HCT116 (cell line): ENCODE results near the gene QPCT. TPM values are rescaled to one million over a fixed set of nuclear protein-coding genes. Genes with fewer than 3 reads are reported as not detected.

Source experiments
- ATAC-seq: fragments of 200-7000 bp; cut with Tn5 transposase; 2 replicates; pipeline ENCODE4 v1.9.1; 2020; ENCODE audit warnings: mild to moderate bottlenecking, moderate library complexity
- BruUV-seq: library from RNA; stranded (reverse); fragments of 400-500 nt; replicated peaks from 2 replicates; lab custom pipeline; 2021; lab: Mats Ljungman, UMichigan
- CTCF ChIA-PET: fragments of 300-600 bp; sonication (Branson Sonifier 250); formaldehyde crosslinking; loops from one replicate; lab custom pipeline; 2021; ENCODE audit warnings: antibody characterized with exemption; lab: Charles Lee
- POLR2A ChIA-PET: fragments of 300-600, 350-600 bp; sonication (Branson Sonifier 250); formaldehyde crosslinking; loops from one replicate; lab custom pipeline; 2021; ENCODE audit warnings: antibody characterized with exemption; lab: Charles Lee
- RAD21 ChIA-PET, 2 experiments: fragments of 300-600 bp; sonication (Branson Sonifier 250); formaldehyde crosslinking; loops; one replicate each; lab custom pipeline; 2023; ENCODE audit warnings: low total read pairs in 2 of 2; ENCODE audit not compliant: uncharacterized antibody in 2 of 2, unreplicated experiment in 2 of 2, low non-redundant PET in 1 of 2; lab: Charles Lee
- DNase-seq: peaks from one replicate; pipeline ENCODE4 v3.0.0-alpha.2; 2010; ENCODE audit warnings: low read depth, low spot score
- H2AFZ ChIP-seq: fragments of 200-600 bp; shearing (Covaris generic), sonication (generic); 2 replicates; pipeline ENCODE4 v1.6.1; 2017; ENCODE audit warnings: low read depth, mixed run types, mixed read lengths, antibody characterized with exemption, low read length; ENCODE audit not compliant: poor library complexity, severe bottlenecking
- H3K27ac ChIP-seq: 2 replicates; pipeline ENCODE4 v1.5.1; 2012; ENCODE audit warnings: low read depth, low read length
- H3K27me3 ChIP-seq: fragments of 200-600 bp; sonication (generic); 2 replicates; pipeline ENCODE4 v1.6.1; 2016; ENCODE audit warnings: mixed run types, low read length, mixed read lengths; ENCODE audit not compliant: insufficient read depth
- H3K36me3 ChIP-seq, 2 experiments: fragments of 200-500 bp in 1 of 2; fragments of 200-600 bp in 1 of 2; sonication (Bioruptor generic) in 1 of 2; sonication (generic) in 1 of 2; 2 replicates each; pipeline versions ENCODE4 v1.5.1 to v1.6.1; 2014 to 2016; ENCODE audit warnings: low read length in 2 of 2, inconsistent platforms in 1 of 2, mixed read lengths in 1 of 2, mixed run types in 1 of 2; ENCODE audit not compliant: insufficient read depth in 2 of 2, control insufficient read depth in 1 of 2
- H3K4me1 ChIP-seq, 2 experiments: fragments of 200-600 bp in 1 of 2; sonication (generic) in 1 of 2; 2 replicates each; pipeline versions ENCODE4 v1.5.1 to v1.6.1; 2012 to 2017; ENCODE audit warnings: low read length in 2 of 2, inconsistent platforms in 1 of 2, mild to moderate bottlenecking in 1 of 2, mixed read lengths in 1 of 2, mixed run types in 1 of 2, moderate library complexity in 1 of 2; ENCODE audit not compliant: insufficient read depth in 2 of 2, control insufficient read depth in 1 of 2
- H3K4me2 ChIP-seq: fragments of 200-600 bp; sonication (generic); 2 replicates; pipeline ENCODE4 v1.6.1; 2017; ENCODE audit warnings: mixed run types, low read length, mixed read lengths
- H3K4me3 ChIP-seq, 2 experiments: fragments of 200-600 bp in 1 of 2; sonication (generic) in 1 of 2; replicated peaks in 1 of 2; 2 replicates each; pipeline ENCODE4 v1.5.1; 2011 to 2016; ENCODE audit warnings: low read length in 2 of 2, control low read depth in 1 of 2, low read depth in 1 of 2, mild to moderate bottlenecking in 1 of 2, mixed read lengths in 1 of 2, mixed run types in 1 of 2
- H3K79me2 ChIP-seq: fragments of 200-600 bp; sonication (generic); 2 replicates; pipeline ENCODE4 v1.6.1; 2017; ENCODE audit warnings: mild to moderate bottlenecking, mixed run types, low read length, moderate library complexity, mixed read lengths; ENCODE audit not compliant: insufficient read depth
- H3K9ac ChIP-seq: fragments of 200-600 bp; sonication (generic); 2 replicates; pipeline ENCODE4 v1.6.1; 2016; ENCODE audit warnings: low read length, mixed read lengths
- H3K9me2 ChIP-seq: fragments of 200-600 bp; sonication (generic), shearing (Covaris generic); 2 replicates; pipeline ENCODE4 v1.6.1; 2017; ENCODE audit warnings: mixed run types, mild to moderate bottlenecking, moderate library complexity; ENCODE audit not compliant: insufficient read depth
- H3K9me3 ChIP-seq, 2 experiments: fragments of 200-500 bp in 1 of 2; fragments of 200-600 bp in 1 of 2; sonication (Bioruptor generic) in 1 of 2; sonication (generic) in 1 of 2; 2 replicates each; pipeline ENCODE4 v1.6.1; 2014 to 2017; ENCODE audit warnings: low read length in 2 of 2, mixed read lengths in 2 of 2, inconsistent platforms in 1 of 2, low read depth in 1 of 2, mild to moderate bottlenecking in 1 of 2, mixed run types in 1 of 2, moderate library complexity in 1 of 2; ENCODE audit not compliant: control insufficient read depth in 1 of 2, insufficient read depth in 1 of 2
- H4K20me1 ChIP-seq: fragments of 200-600 bp; sonication (generic), shearing (Covaris generic); 2 replicates; pipeline ENCODE4 v1.6.1; 2017; ENCODE audit warnings: mixed run types, mild to moderate bottlenecking, moderate library complexity; ENCODE audit not compliant: insufficient read depth
- CBX3 ChIP-seq: IDR thresholded peaks from 2 replicates; pipeline ENCODE4 v1.6.1; 2012; ENCODE audit warnings: low read depth
- CEBPB ChIP-seq: IDR thresholded peaks from 2 replicates; pipeline ENCODE4 v1.6.1; 2012; ENCODE audit warnings: low read depth
- EZH2 ChIP-seq: fragments of 200-600 bp; sonication (generic); IDR thresholded peaks from 2 replicates; pipeline ENCODE4 v1.6.1; 2017; ENCODE audit warnings: antibody characterized with exemption, mixed run types
- EZH2phosphoT487 ChIP-seq: fragments of 200-600 bp; IDR thresholded peaks from 2 replicates; pipeline ENCODE4 v1.6.1; 2018; ENCODE audit warnings: antibody characterized with exemption, borderline replicate concordance
- FOSL1 ChIP-seq: IDR thresholded peaks from 2 replicates; pipeline ENCODE4 v1.6.1; 2012; ENCODE audit warnings: low read depth
- JUND ChIP-seq: IDR thresholded peaks from 2 replicates; pipeline ENCODE4 v1.6.1; 2012
- REST ChIP-seq: IDR thresholded peaks from 2 replicates; pipeline ENCODE4 v1.6.1; 2012; ENCODE audit warnings: low read depth
- SIN3A ChIP-seq: IDR thresholded peaks from 2 replicates; pipeline ENCODE4 v1.6.1; 2012; ENCODE audit warnings: low read depth
- SP1 ChIP-seq: IDR thresholded peaks from 2 replicates; pipeline ENCODE4 v1.6.1; 2012; ENCODE audit warnings: low read depth
- SRF ChIP-seq: IDR thresholded peaks from 2 replicates; pipeline ENCODE4 v1.6.1; 2012; ENCODE audit warnings: low read depth
- YY1 ChIP-seq: IDR thresholded peaks from 2 replicates; pipeline ENCODE4 v1.6.1; 2011; ENCODE audit warnings: low read length, low read depth, moderate library complexity, mild to moderate bottlenecking; ENCODE audit not compliant: insufficient replicate concordance; ENCODE audit errors: extremely low read depth
- ZFX ChIP-seq: fragments of 450-650 bp; IDR thresholded peaks from 2 replicates; pipeline ENCODE4 v1.6.1; 2017
- ZNF274 ChIP-seq: fragments of 200-500 bp; sonication (Bioruptor generic); IDR thresholded peaks from 2 replicates; pipeline ENCODE4 v1.6.1; 2014; ENCODE audit warnings: mild to moderate bottlenecking, low read depth, low read length, inconsistent platforms
- intact Hi-C: fragments of 100-400 bp; cut with micrococcal nuclease; formaldehyde crosslinking; loops from 2 replicates; pipeline ENCODE4 v1.10.0; 2022
- total RNA-seq: library from RNA; stranded (reverse); gene quantifications from one replicate; pipeline ENCODE4 v1.2.1, GENCODE V29; 2021; ENCODE audit not compliant: unreplicated experiment

QPCT gene
- total RNA-seq, 1 experiment from 2014 or later, result not detected

- Histone ChIP-seq H3K36me3 (no peaks in the 10 kb centered on the region), H3K79me2 (no peaks in the 10 kb centered on the region), H3K4me2 (no peak overlapping the region), H3K27me3 (no peaks in the 10 kb centered on the region), H3K9me3 (no peaks in the 10 kb centered on the region), H3K27ac (no peak overlapping the region), H3K4me1 (no peaks in the 10 kb centered on the region), H4K20me1 (no peaks in the 10 kb centered on the region), H2AFZ (no peak overlapping the region), H3K9me2 (no peaks in the 10 kb centered on the region), H3K9ac (no peak overlapping the region), H3K4me3 (no peak overlapping the region)
- ChIA-PET POLR2A (no interaction called here), RAD21 (no interaction called here), CTCF (no interaction called here)
- no TSS peak for BruUV-seq
- TF ChIP-seq SP1 (no peak), REST (no peak), CEBPB (no peak), EZH2phosphoT487 (no peak), SIN3A (no peak), FOSL1 (no peak), ZFX (no peak), ZNF274 (no peak), EZH2 (no peak), CBX3 (no peak), SRF (no peak), JUND (no peak), YY1 (no peak)
- ATAC-seq, result no peak
- intact Hi-C loops, result no loop called here
- DNase-seq, result no peak
Observed at GRCh38 chr2:37364351-37364750, 19.9 kb downstream of the QPCT start.
